ENCODE measurements around the gene C21orf58.

C21orf58 gene

GRCh38 chr21:46354046-46354445, 30.4 kb upstream of the C21orf58 start:
- no peak for DNase-seq (ENCODE audit: low read depth in 2 of 2)
- H3K4me3 ChIP-seq (replicated peaks in 1 of 2; ENCODE audit: low read depth in 2 of 2, low read length in 2 of 2), result no peak overlapping the region
- TF ChIP-seq CTCF (IDR thresholded peaks at IDR 0.05; ENCODE audit: low read depth, low read length), result no peak

- DNase-seq (ENCODE audit: low read depth in 2 of 2), result no peak
- H3K4me3 ChIP-seq (replicated peaks in 1 of 2; ENCODE audit: low read depth in 2 of 2, low read length in 2 of 2), result no peak overlapping the region
- no peak for TF ChIP-seq CTCF (IDR thresholded peaks at IDR 0.05; ENCODE audit: low read depth, low read length)
Observed at GRCh38 chr21:46352913-46353312, 29.2 kb upstream of the C21orf58 start.

GRCh38 chr21:46352164-46352515, 28.5 kb upstream of the C21orf58 start:
- no peak for DNase-seq (ENCODE audit: low read depth in 2 of 2)
- no peak overlapping the region for H3K4me3 ChIP-seq (replicated peaks in 1 of 2; ENCODE audit: low read depth in 2 of 2, low read length in 2 of 2)
- TF ChIP-seq CTCF (IDR thresholded peaks at IDR 0.05; ENCODE audit: low read depth, low read length), result no peak

- no peak overlapping the region for H3K4me3 ChIP-seq (replicated peaks in 1 of 2; ENCODE audit: low read depth in 2 of 2, low read length in 2 of 2)
- DNase-seq (ENCODE audit: low read depth in 2 of 2), result no peak
- no peak for TF ChIP-seq CTCF (IDR thresholded peaks at IDR 0.05; ENCODE audit: low read depth, low read length)
Observed at GRCh38 chr21:46351476-46352163, 27.9 kb upstream of the C21orf58 start.

GRCh38 chr21:46350981-46351380, 27.3 kb upstream of the C21orf58 start:
- H3K4me3 ChIP-seq (replicated peaks in 1 of 2; ENCODE audit: low read depth in 2 of 2, low read length in 2 of 2), result no peak overlapping the region
- TF ChIP-seq CTCF (IDR thresholded peaks at IDR 0.05; ENCODE audit: low read depth, low read length), result no peak
- DNase-seq (ENCODE audit: low read depth in 2 of 2), result no peak

GRCh38 chr21:46350571-46350970, 26.9 kb upstream of the C21orf58 start:
- no peak overlapping the region for H3K4me3 ChIP-seq (replicated peaks in 1 of 2; ENCODE audit: low read depth in 2 of 2, low read length in 2 of 2)
- no peak for TF ChIP-seq CTCF (IDR thresholded peaks at IDR 0.05; ENCODE audit: low read depth, low read length)
- no peak for DNase-seq (ENCODE audit: low read depth in 2 of 2)
